Myometrial cell (primary cell): ENCODE results near the gene SP6. TPM values are rescaled to one million over a fixed set of nuclear protein-coding genes. Genes with fewer than 3 reads are reported as not detected.

Experiments
- total RNA-seq: library from RNA; depleted of rRNA; stranded (reverse); fragments of >200 nt; gene quantifications from 2 replicates; pipeline ENCODE4 v1.2.3, GENCODE V29; 2015

The SP6 gene
- total RNA-seq = not detected in 2 replicates

GRCh38 chr17:47850692-47851573, at the start of gene SP6:
SP6 (minus strand) TSS chr17:47851163; CDS start chr17:47848429, 2,734 bp downstream.

GRCh38 chr17:47895856-47896671, 45.1 kb upstream of the SP6 start, which contains the start of gene SP2:
SP2 (plus strand) TSS chr17:47896236; CDS start chr17:47896287, 51 bp downstream.

GRCh38 chr17:47840742-47841487, 10.0 kb downstream of the SP6 start, which contains the start of gene SCRN2:
SCRN2 (minus strand) TSS chr17:47841273; CDS start chr17:47840843, 430 bp downstream.

GRCh38 chr17:47831003-47831933, 19.7 kb downstream of the SP6 start, which contains the start of the genes LRRC46 and MRPL10:
LRRC46 (plus strand) TSS chr17:47831670; CDS start chr17:47831990, 320 bp downstream.
MRPL10 (minus strand) TSS chr17:47831541; CDS start chr17:47831511, 30 bp downstream.

GRCh38 chr17:47821424-47822391, 29.3 kb downstream of the SP6 start, which contains the start of gene OSBPL7:
OSBPL7 (minus strand) TSS chr17:47821794; CDS start chr17:47820278, 1,516 bp downstream.

Other genes starting within 250 kb of the SP6 start
- 407 and 559 TPM in 2 replicates for gene KPNB1, start 201.2 kb downstream of the SP6 start, total RNA-seq
- gene TBKBP1, start 157.0 kb downstream of the SP6 start, total RNA-seq = 8.5 and 9.5 TPM in 2 replicates
- not detected in 2 replicates for gene TBX21, start 117.9 kb downstream of the SP6 start, total RNA-seq
- gene OSBPL7, start 29.4 kb downstream of the SP6 start, total RNA-seq = 5.8 and 9.7 TPM in 2 replicates
- 42.4 and 45.2 TPM in 2 replicates for gene MRPL10, start 19.6 kb downstream of the SP6 start, total RNA-seq
- under 0.01 and 0.35 TPM in 2 replicates for gene LRRC46, start 19.5 kb downstream of the SP6 start, total RNA-seq
- gene SCRN2, start 9.9 kb downstream of the SP6 start, total RNA-seq = 27.5 and 29.7 TPM in 2 replicates
- gene SP2, start 45.1 kb upstream of the SP6 start, total RNA-seq = 1.1 and 2.3 TPM in 2 replicates
- 28.5 and 73.5 TPM in 2 replicates for gene PNPO, start 90.4 kb upstream of the SP6 start, total RNA-seq
- not detected in 2 replicates for gene PRR15L, start 106.7 kb upstream of the SP6 start, total RNA-seq
- gene CDK5RAP3, start 120.0 kb upstream of the SP6 start, total RNA-seq = 56.2 and 84.4 TPM in 2 replicates
- gene COPZ2, start 186.6 kb upstream of the SP6 start, total RNA-seq = 87.7 and 94.6 TPM in 2 replicates
- gene NFE2L1, start 197.2 kb upstream of the SP6 start, total RNA-seq = 95.1 and 121 TPM in 2 replicates